ENCODE measurements around the gene RARRES1. TPM values are rescaled to one million over a fixed set of nuclear protein-coding genes. Genes with fewer than 3 reads are reported as not detected.

Gene RARRES1
- total RNA-seq, 1 experiment from 2014 or later: 0.20 TPM

DNA sequence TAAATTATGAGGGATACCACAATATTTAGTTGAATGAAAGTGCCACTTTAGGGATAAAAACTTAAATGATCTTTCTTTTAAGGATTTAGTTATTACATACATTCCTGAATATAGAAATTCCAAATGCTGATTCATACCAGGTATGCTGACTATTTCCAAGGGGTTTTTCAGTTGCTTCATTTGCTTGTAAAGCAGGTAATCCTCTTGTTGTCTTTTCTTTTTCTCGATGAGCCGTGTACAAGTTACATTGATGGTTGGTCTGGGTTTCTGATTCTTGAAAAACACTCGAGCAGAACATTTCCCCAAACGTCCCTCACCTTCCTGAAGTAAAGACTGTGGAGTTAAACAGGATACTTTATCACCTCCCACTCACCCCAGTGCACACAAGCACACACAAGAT, 21.7 kb downstream of the RARRES1 start:
- POLR2A ChIA-PET: no interaction called here
- ATAC-seq (no peak), DNase-seq (ENCODE audit: low read depth, low spot score) (no peak)
- intact Hi-C loops (cut with micrococcal nuclease): no loop called here
- TF ChIP-seq EZH2phosphoT487 (IDR thresholded peaks at IDR 0.05; ENCODE audit: borderline replicate concordance) (no peak), RAD21 (IDR thresholded peaks at IDR 0.05; ENCODE audit: low read depth) (no peak), POLR2A (IDR thresholded peaks at IDR 0.05; ENCODE audit: borderline replicate concordance, extremely low read depth, insufficient read depth, insufficient read length) (no peak), SIN3A (IDR thresholded peaks at IDR 0.05; ENCODE audit: low read depth) (no peak), JUND (IDR thresholded peaks at IDR 0.05) (no peak), ZFX (IDR thresholded peaks at IDR 0.05) (no peak), CEBPB (IDR thresholded peaks at IDR 0.05; ENCODE audit: low read depth) (no peak), FOSL1 (IDR thresholded peaks at IDR 0.05; ENCODE audit: low read depth) (no peak), TCF7L2 (IDR thresholded peaks at IDR 0.05; ENCODE audit: borderline replicate concordance, extremely low read depth, insufficient read depth, insufficient read length) (no peak), CBX3 (IDR thresholded peaks at IDR 0.05; ENCODE audit: low read depth) (no peak), POLR2AphosphoS5 (IDR thresholded peaks at IDR 0.05; ENCODE audit: low read depth, low read length) (no peak), ZNF274 (IDR thresholded peaks at IDR 0.05; ENCODE audit: low read depth, low read length) (no peak), ELF1 (IDR thresholded peaks at IDR 0.05; ENCODE audit: borderline replicate concordance, low read depth) (no peak), EZH2 (IDR thresholded peaks at IDR 0.05) (no peak), EGR1 (IDR thresholded peaks at IDR 0.05; ENCODE audit: low read depth) (no peak)
- TF ChIP-seq, protein P1, sequence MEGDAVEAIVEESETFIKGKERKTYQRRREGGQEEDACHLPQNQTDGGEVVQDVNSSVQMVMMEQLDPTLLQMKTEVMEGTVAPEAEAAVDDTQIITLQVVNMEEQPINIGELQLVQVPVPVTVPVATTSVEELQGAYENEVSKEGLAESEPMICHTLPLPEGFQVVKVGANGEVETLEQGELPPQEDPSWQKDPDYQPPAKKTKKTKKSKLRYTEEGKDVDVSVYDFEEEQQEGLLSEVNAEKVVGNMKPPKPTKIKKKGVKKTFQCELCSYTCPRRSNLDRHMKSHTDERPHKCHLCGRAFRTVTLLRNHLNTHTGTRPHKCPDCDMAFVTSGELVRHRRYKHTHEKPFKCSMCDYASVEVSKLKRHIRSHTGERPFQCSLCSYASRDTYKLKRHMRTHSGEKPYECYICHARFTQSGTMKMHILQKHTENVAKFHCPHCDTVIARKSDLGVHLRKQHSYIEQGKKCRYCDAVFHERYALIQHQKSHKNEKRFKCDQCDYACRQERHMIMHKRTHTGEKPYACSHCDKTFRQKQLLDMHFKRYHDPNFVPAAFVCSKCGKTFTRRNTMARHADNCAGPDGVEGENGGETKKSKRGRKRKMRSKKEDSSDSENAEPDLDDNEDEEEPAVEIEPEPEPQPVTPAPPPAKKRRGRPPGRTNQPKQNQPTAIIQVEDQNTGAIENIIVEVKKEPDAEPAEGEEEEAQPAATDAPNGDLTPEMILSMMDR (IDR thresholded peaks at IDR 0.05 in 2 of 3, conservative IDR thresholded peaks at IDR 0.05 in 1 of 3; ENCODE audit: borderline replicate concordance in 1 of 3, insufficient read depth in 1 of 3, low read depth in 2 of 3, low read length in 2 of 3): no peak
- TF ChIP-seq, protein P2, sequence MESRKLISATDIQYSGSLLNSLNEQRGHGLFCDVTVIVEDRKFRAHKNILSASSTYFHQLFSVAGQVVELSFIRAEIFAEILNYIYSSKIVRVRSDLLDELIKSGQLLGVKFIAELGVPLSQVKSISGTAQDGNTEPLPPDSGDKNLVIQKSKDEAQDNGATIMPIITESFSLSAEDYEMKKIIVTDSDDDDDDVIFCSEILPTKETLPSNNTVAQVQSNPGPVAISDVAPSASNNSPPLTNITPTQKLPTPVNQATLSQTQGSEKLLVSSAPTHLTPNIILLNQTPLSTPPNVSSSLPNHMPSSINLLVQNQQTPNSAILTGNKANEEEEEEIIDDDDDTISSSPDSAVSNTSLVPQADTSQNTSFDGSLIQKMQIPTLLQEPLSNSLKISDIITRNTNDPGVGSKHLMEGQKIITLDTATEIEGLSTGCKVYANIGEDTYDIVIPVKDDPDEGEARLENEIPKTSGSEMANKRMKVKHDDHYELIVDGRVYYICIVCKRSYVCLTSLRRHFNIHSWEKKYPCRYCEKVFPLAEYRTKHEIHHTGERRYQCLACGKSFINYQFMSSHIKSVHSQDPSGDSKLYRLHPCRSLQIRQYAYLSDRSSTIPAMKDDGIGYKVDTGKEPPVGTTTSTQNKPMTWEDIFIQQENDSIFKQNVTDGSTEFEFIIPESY (IDR thresholded peaks at IDR 0.05; ENCODE audit: extremely low read depth, insufficient replicate concordance, low read length): no peak
- TF ChIP-seq, protein P3, sequence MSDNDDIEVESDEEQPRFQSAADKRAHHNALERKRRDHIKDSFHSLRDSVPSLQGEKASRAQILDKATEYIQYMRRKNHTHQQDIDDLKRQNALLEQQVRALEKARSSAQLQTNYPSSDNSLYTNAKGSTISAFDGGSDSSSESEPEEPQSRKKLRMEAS (IDR thresholded peaks at IDR 0.05): no peak
- TF ChIP-seq, protein P4, sequence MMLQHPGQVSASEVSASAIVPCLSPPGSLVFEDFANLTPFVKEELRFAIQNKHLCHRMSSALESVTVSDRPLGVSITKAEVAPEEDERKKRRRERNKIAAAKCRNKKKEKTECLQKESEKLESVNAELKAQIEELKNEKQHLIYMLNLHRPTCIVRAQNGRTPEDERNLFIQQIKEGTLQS (IDR thresholded peaks at IDR 0.05): no peak
- Histone ChIP-seq H3K4me2 (ENCODE audit: low read length) (no peak overlapping the region), H3K27me3 (ENCODE audit: insufficient read depth, low read length) (no peaks in the 10 kb centered on the region), H3K9me3 (ENCODE audit: control insufficient read depth in 1 of 2, insufficient read depth in 1 of 2, low read depth in 1 of 2, low read length in 2 of 2) (no peaks in the 10 kb centered on the region), H2AFZ (ENCODE audit: low read depth, low read length, poor library complexity, severe bottlenecking) (no peak overlapping the region), H3K4me3 (replicated peaks in 1 of 2; ENCODE audit: low read depth in 1 of 2, low read length in 2 of 2) (no peak overlapping the region), H3K36me3 (ENCODE audit: control insufficient read depth in 1 of 2, insufficient read depth in 2 of 2, low read length in 2 of 2) (peaks cover 0 to 19% of the 10 kb centered on the region in 2 experiments; a peak in 1 of 4 replicates), H3K4me1 (ENCODE audit: control insufficient read depth in 1 of 2, insufficient read depth in 2 of 2, low read length in 2 of 2) (peaks cover 6 to 49% of the 10 kb centered on the region in 2 experiments; a peak in 3 of 4 replicates), H3K27ac (ENCODE audit: low read depth, low read length) (no peak overlapping the region), H3K79me2 (ENCODE audit: insufficient read depth, low read length) (no peaks in the 10 kb centered on the region), H3K9ac (ENCODE audit: low read length) (no peak overlapping the region), H4K20me1 (ENCODE audit: insufficient read depth) (no peaks in the 10 kb centered on the region), H3K9me2 (ENCODE audit: insufficient read depth) (no peaks in the 10 kb centered on the region)
- RAD21 ChIA-PET (ENCODE audit: low non-redundant PET in 1 of 2, low total read pairs in 2 of 2, uncharacterized antibody in 2 of 2, unreplicated experiment in 2 of 2): no interaction called here
- CTCF ChIA-PET: no interaction called here
- BruUV-seq (replicated peaks): no TSS peak

Measured in HCT116 (cell line).